ENCODE results near the gene ABCB9.

- no peak for TF ChIP-seq ZNF114 (CRISPR knock-in tag; IDR thresholded peaks at IDR 0.05)
- TF ChIP-seq, protein P1, sequence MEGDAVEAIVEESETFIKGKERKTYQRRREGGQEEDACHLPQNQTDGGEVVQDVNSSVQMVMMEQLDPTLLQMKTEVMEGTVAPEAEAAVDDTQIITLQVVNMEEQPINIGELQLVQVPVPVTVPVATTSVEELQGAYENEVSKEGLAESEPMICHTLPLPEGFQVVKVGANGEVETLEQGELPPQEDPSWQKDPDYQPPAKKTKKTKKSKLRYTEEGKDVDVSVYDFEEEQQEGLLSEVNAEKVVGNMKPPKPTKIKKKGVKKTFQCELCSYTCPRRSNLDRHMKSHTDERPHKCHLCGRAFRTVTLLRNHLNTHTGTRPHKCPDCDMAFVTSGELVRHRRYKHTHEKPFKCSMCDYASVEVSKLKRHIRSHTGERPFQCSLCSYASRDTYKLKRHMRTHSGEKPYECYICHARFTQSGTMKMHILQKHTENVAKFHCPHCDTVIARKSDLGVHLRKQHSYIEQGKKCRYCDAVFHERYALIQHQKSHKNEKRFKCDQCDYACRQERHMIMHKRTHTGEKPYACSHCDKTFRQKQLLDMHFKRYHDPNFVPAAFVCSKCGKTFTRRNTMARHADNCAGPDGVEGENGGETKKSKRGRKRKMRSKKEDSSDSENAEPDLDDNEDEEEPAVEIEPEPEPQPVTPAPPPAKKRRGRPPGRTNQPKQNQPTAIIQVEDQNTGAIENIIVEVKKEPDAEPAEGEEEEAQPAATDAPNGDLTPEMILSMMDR (conservative IDR thresholded peaks at IDR 0.05; ENCODE audit: low read depth in 2 of 2), result no peak
- TF ChIP-seq EZH2 (IDR thresholded peaks at IDR 0.05; ENCODE audit: low read depth, unreplicated experiment), result no peak
- TF ChIP-seq POLR2AphosphoS5 (IDR thresholded peaks at IDR 0.05; ENCODE audit: low read depth), result no peak
These were observed 86.1 kb downstream of the ABCB9 start for GRCh38 chr12:122880155-122880667.
